B cell (primary cell): Measurements from ENCODE around the gene RNF212B.

Experiments used
- CTCF ChIP-seq: fragments of 200-600 bp; IDR thresholded peaks from one replicate; pipeline ENCODE4 v1.8.0; 2022; ENCODE audit warnings: antibody characterized with exemption, mild to moderate bottlenecking
- EZH2 ChIP-seq: IDR thresholded peaks from 2 replicates; pipeline ENCODE4 v1.6.1; 2012; ENCODE audit warnings: borderline replicate concordance, low read depth, mild to moderate bottlenecking, moderate library complexity, low read length; ENCODE audit not compliant: insufficient read depth, poor library complexity, severe bottlenecking

- TF ChIP-seq CTCF, result no peak
- no peak for TF ChIP-seq EZH2
Measured at GRCh38 chr14:23242076-23242475, 4.3 kb downstream of the RNF212B start.
